Loucy (cell line): ENCODE results near the gene GABBR2.

Experiments
- H2AFZ ChIP-seq: fragments of 200-600 bp; sonication (generic); 2 replicates; pipeline ENCODE4 v1.6.0; 2016; ENCODE audit warnings: antibody characterized with exemption, mild to moderate bottlenecking, low read length, moderate library complexity
- H3F3A ChIP-seq: fragments of 200-600 bp; 2 replicates; pipeline ENCODE4 v1.6.0; 2016; ENCODE audit warnings: antibody characterized with exemption, low read depth, mild to moderate bottlenecking
- H3K27me3 ChIP-seq: fragments of 200-600 bp; sonication (generic); 2 replicates; pipeline ENCODE4 v1.6.1; 2014; ENCODE audit warnings: low read length, mild to moderate bottlenecking; ENCODE audit not compliant: insufficient read depth, poor library complexity, severe bottlenecking
- H3K36me3 ChIP-seq: fragments of 200-600 bp; sonication (generic); 2 replicates; pipeline ENCODE4 v1.6.1; 2016; ENCODE audit warnings: low read length; ENCODE audit not compliant: insufficient read depth
- H3K4me1 ChIP-seq: fragments of 200-600 bp; sonication (generic); 2 replicates; pipeline ENCODE4 v1.5.1; 2014; ENCODE audit warnings: low read length, mild to moderate bottlenecking; ENCODE audit not compliant: insufficient read depth, poor library complexity, severe bottlenecking
- H3K4me2 ChIP-seq: fragments of 200-600 bp; sonication (generic); 2 replicates; pipeline ENCODE4 v1.6.0; 2014; ENCODE audit warnings: antibody characterized with exemption, low read length, low read depth, mild to moderate bottlenecking; ENCODE audit not compliant: poor library complexity, severe bottlenecking
- H3K4me3 ChIP-seq: fragments of 200-600 bp; sonication (generic); 2 replicates; pipeline ENCODE4 v1.5.1; 2014; ENCODE audit warnings: low read length, mild to moderate bottlenecking, mixed read lengths; ENCODE audit not compliant: poor library complexity, severe bottlenecking
- H3K79me2 ChIP-seq: fragments of 200-600 bp; sonication (generic); 2 replicates; pipeline ENCODE4 v1.6.1; 2014; ENCODE audit warnings: low read length; ENCODE audit not compliant: insufficient read depth
- H3K9ac ChIP-seq: fragments of 200-600 bp; sonication (generic); 2 replicates; pipeline ENCODE4 v1.6.0; 2014; ENCODE audit warnings: mild to moderate bottlenecking, low read depth, low read length, moderate library complexity; ENCODE audit not compliant: poor library complexity, severe bottlenecking
- H3K9me2 ChIP-seq: fragments of 200-600 bp; sonication (generic); replicated peaks from 2 replicates; pipeline ENCODE4 v1.6.1; 2016; ENCODE audit warnings: low read depth, low read length, mixed read lengths
- H3K9me3 ChIP-seq: fragments of 200-600 bp; sonication (generic); 2 replicates; pipeline ENCODE4 v1.6.1; 2014; ENCODE audit warnings: mild to moderate bottlenecking, antibody characterized with exemption, low read length, low read depth; ENCODE audit not compliant: insufficient read depth
- H4K20me1 ChIP-seq: fragments of 200-600 bp; sonication (generic); 2 replicates; pipeline ENCODE4 v1.6.0; 2014; ENCODE audit warnings: antibody characterized with exemption, low read length, mild to moderate bottlenecking; ENCODE audit not compliant: insufficient read depth, poor library complexity, severe bottlenecking
- EZH2phosphoT487 ChIP-seq: fragments of 200-600 bp; IDR thresholded peaks from 2 replicates; pipeline ENCODE4 v1.6.1; 2018; ENCODE audit warnings: antibody characterized with exemption, mild to moderate bottlenecking, moderate library complexity, borderline replicate concordance
- TF ChIP-seq, protein P1 (sequence below): fragments of 200-600 bp; sonication (generic); conservative IDR thresholded peaks from 2 replicates; pipeline ENCODE4 v1.5.1; 2014; ENCODE audit warnings: mild to moderate bottlenecking, antibody characterized with exemption, low read length

GABBR2 gene

DNA sequence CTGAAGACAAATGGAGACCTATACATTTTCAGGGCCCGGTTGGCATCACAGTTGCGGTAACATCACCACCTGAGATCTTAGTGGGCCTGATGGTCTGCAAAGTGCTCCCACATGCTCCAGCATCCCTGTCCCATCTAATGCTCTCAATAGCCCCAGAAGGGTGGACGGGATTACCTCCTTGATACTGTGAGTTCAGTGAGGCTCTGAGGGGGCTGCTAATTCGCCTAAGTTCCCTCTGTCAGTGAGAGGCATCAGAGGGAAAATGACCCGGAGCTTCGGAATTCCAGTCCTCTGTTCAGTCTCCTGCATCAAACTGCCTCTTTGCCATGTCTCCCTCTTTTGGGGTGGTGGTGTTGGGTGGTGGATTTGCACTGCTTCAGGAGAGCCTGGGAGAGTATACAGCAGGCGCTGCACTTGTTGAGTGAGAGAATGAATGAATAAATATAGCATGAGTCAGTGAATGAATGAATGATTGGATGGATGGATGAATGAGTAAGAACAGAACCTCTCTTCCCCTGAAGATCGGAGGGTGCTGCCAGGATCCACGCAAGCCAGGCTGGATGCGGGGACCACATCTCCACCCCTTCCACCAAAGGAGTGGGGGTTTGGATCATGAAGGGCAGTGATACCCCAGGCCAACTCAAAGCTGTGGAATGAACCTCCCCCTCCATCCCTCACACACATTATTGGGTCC, 141.0 kb downstream of the GABBR2 start:
- H4K20me1 ChIP-seq = no peaks in the 10 kb centered on the region
- no peaks in the 10 kb centered on the region for H3F3A ChIP-seq
- no peaks in the 10 kb centered on the region for H3K27me3 ChIP-seq
- no peaks in the 10 kb centered on the region for H3K9me2 ChIP-seq
- H3K9me3 ChIP-seq = no peaks in the 10 kb centered on the region
- H3K4me2 ChIP-seq = no peak overlapping the region
- H3K9ac ChIP-seq = no peak overlapping the region
- no peaks in the 10 kb centered on the region for H3K36me3 ChIP-seq
- no peak overlapping the region for H3K4me3 ChIP-seq
- H3K4me1 ChIP-seq = no peaks in the 10 kb centered on the region
- no peak overlapping the region for H2AFZ ChIP-seq
- no peak for TF ChIP-seq EZH2phosphoT487
- TF ChIP-seq, protein P1, sequence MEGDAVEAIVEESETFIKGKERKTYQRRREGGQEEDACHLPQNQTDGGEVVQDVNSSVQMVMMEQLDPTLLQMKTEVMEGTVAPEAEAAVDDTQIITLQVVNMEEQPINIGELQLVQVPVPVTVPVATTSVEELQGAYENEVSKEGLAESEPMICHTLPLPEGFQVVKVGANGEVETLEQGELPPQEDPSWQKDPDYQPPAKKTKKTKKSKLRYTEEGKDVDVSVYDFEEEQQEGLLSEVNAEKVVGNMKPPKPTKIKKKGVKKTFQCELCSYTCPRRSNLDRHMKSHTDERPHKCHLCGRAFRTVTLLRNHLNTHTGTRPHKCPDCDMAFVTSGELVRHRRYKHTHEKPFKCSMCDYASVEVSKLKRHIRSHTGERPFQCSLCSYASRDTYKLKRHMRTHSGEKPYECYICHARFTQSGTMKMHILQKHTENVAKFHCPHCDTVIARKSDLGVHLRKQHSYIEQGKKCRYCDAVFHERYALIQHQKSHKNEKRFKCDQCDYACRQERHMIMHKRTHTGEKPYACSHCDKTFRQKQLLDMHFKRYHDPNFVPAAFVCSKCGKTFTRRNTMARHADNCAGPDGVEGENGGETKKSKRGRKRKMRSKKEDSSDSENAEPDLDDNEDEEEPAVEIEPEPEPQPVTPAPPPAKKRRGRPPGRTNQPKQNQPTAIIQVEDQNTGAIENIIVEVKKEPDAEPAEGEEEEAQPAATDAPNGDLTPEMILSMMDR = no peak
- H3K79me2 ChIP-seq = no peaks in the 10 kb centered on the region

DNA sequence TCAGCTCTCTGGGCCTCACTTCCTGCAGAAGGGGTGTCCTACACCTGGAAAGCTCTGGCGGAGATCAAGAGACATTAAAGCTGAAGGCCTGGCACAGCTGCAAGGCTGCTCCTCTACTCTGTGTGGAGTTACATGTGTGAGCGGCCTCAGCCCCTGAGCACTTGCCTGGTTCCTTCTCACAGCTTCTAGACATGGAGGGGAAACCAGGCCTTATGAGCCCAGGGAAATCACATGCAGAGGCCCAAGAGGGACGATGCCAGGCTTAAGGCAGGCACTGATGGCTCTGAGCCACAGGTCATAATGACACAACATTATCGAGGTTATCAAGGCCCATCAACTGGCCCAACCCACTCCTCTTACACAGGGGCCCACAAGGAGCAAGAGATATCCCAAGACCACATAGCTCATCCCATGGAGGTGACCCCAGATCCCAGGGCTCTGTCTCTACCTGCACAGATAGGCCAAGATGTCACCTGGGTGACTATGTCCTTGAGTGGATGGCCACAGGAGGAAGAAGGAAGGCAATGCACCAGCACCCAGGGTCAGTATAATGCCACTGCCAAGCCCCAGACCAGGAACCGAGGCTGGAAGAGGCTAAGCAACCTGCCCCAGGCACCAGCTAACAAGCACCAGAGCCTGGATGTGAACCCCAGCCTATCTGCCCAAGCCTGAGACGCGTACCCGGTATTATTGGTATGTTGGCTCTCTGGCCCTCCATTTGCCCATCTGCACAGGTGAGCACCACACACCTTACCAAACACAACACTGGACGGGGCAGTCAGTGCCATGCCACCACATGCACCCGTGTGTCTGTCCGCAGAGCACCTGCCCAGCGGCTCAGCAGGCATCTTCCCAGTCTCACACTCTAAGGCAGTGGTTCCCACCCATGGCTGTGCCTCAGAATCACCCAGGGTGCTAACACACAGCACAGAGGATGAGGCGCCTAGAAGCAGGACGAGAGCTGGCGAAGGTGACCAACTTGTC, 143.3 kb downstream of the GABBR2 start:
- no peaks in the 10 kb centered on the region for H3F3A ChIP-seq
- H3K36me3 ChIP-seq = no peaks in the 10 kb centered on the region
- TF ChIP-seq EZH2phosphoT487 = no peak
- TF ChIP-seq, protein P1 = no peak
- no peaks in the 10 kb centered on the region for H4K20me1 ChIP-seq
- H3K4me1 ChIP-seq = no peaks in the 10 kb centered on the region
- H3K9me2 ChIP-seq = no peaks in the 10 kb centered on the region
- H2AFZ ChIP-seq = no peak overlapping the region
- no peaks in the 10 kb centered on the region for H3K79me2 ChIP-seq
- H3K4me2 ChIP-seq = no peak overlapping the region
- no peak overlapping the region for H3K4me3 ChIP-seq
- H3K9me3 ChIP-seq = no peaks in the 10 kb centered on the region
- H3K9ac ChIP-seq = no peak overlapping the region
- H3K27me3 ChIP-seq = no peaks in the 10 kb centered on the region

DNA sequence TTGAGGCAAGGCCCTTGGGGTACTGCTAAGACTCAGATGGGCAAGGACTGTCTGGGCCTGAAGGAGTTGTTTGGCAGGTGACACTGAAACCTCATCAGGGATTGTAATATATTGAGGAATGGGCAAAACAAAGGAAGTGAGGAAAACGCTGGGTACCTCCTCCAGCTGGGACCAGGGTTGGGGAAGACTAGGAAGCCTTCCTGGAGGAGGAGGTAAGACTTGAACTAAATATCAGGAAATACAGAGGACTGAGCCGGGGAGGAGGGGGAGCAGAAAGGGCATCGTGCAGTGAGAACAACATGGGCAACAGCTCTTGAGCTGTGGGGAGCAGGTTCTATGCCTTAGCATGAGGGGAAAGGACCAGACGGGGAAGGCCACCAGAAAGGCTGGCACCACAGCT, 144.0 kb downstream of the GABBR2 start:
- Histone ChIP-seq H3K4me3 (no peak overlapping the region), H3K9ac (no peak overlapping the region), H3K4me2 (no peak overlapping the region), H3K27me3 (no peaks in the 10 kb centered on the region), H3K9me2 (no peaks in the 10 kb centered on the region), H3K4me1 (no peaks in the 10 kb centered on the region), H4K20me1 (no peaks in the 10 kb centered on the region), H3F3A (no peaks in the 10 kb centered on the region), H3K9me3 (no peaks in the 10 kb centered on the region), H3K79me2 (no peaks in the 10 kb centered on the region), H2AFZ (no peak overlapping the region), H3K36me3 (no peaks in the 10 kb centered on the region)
- no peak for TF ChIP-seq EZH2phosphoT487
- TF ChIP-seq, protein P1 = no peak
